SK-N-SH (cell line): Measurements from ENCODE around the gene CT45A7.
"Not testable (repeated sequence)": the region's sequence is repeated elsewhere in the genome, so short reads cannot be mapped to it uniquely, and the experiment has no call there.

Experiments
- CTCF ChIP-seq: fragments of 200-600 bp; sonication (generic); IDR thresholded peaks from 2 replicates; pipeline ENCODE4 v1.6.1; 2017; ENCODE audit warnings: antibody characterized with exemption, mild to moderate bottlenecking, moderate library complexity
- EP300 ChIP-seq, 2 experiments: IDR thresholded peaks; 2 replicates each; pipeline versions ENCODE4 v1.4.0 to v1.6.1; 2012; ENCODE audit warnings: borderline replicate concordance in 1 of 2, low read depth in 1 of 2, low read length in 1 of 2
- EZH2phosphoT487 ChIP-seq: fragments of 200-600 bp; sonication (generic); IDR thresholded peaks from 2 replicates; pipeline ENCODE4 v1.6.1; 2017; ENCODE audit warnings: low read depth, mixed run types, mild to moderate bottlenecking, antibody characterized with exemption, moderate library complexity, borderline replicate concordance
- GABPA ChIP-seq: IDR thresholded peaks from 2 replicates; pipeline ENCODE4 v1.4.0; 2012; ENCODE audit warnings: low read depth, mild to moderate bottlenecking
- GATA2 ChIP-seq: sonication (generic); formaldehyde crosslinking; IDR thresholded peaks from 2 replicates; pipeline ENCODE4 v1.5.0; 2020; ENCODE audit warnings: mild to moderate bottlenecking, missing genetic modification reagents
- RAD21 ChIP-seq: IDR thresholded peaks from 2 replicates; pipeline ENCODE4 v1.6.1; 2012; ENCODE audit warnings: mild to moderate bottlenecking, low read length
- REST ChIP-seq: IDR thresholded peaks from 2 replicates; pipeline ENCODE4 v1.6.1; 2012; ENCODE audit warnings: mild to moderate bottlenecking, low read depth, low read length, moderate library complexity
- SIN3A ChIP-seq: IDR thresholded peaks from 2 replicates; pipeline ENCODE4 v1.6.1; 2012; ENCODE audit warnings: low read depth, mild to moderate bottlenecking, low read length, moderate library complexity, borderline replicate concordance
- TAF1 ChIP-seq: IDR thresholded peaks from 2 replicates; pipeline ENCODE4 v1.6.1; 2012; ENCODE audit warnings: low read depth, mild to moderate bottlenecking, low read length, moderate library complexity, borderline replicate concordance
- YY1 ChIP-seq: IDR thresholded peaks from 2 replicates; pipeline ENCODE4 v1.4.0; 2012; ENCODE audit warnings: low read depth, mild to moderate bottlenecking

- TF ChIP-seq REST; RAD21; GATA2; EP300 (IDR thresholded peaks at IDR 0.05; ENCODE audit: borderline replicate concordance in 1 of 2, low read depth in 1 of 2, low read length in 1 of 2); CTCF; YY1; TAF1; EZH2phosphoT487; SIN3A; GABPA: not testable (repeated sequence)
Measured at GRCh38 chrX:135837180-135837579, at the start of gene CT45A7.
